Stimulated activated CD8-positive, alpha-beta memory T cell treated with anti-CD3 and anti-CD28 coated beads, Interleukin-7, amount 100 ng/mL, for 24 hours (primary cell): ENCODE data around the gene PVR.
"Not testable (repeated sequence)": the region's sequence is repeated elsewhere in the genome, so short reads cannot be mapped to it uniquely, and the experiment has no call there.

Source experiments
- DNase-seq: peaks from one replicate; pipeline ENCODE4 v3.0.0-alpha.2; 2020; ENCODE audit warnings: low read depth

PVR gene, protein sequence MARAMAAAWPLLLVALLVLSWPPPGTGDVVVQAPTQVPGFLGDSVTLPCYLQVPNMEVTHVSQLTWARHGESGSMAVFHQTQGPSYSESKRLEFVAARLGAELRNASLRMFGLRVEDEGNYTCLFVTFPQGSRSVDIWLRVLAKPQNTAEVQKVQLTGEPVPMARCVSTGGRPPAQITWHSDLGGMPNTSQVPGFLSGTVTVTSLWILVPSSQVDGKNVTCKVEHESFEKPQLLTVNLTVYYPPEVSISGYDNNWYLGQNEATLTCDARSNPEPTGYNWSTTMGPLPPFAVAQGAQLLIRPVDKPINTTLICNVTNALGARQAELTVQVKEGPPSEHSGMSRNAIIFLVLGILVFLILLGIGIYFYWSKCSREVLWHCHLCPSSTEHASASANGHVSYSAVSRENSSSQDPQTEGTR

DNA sequence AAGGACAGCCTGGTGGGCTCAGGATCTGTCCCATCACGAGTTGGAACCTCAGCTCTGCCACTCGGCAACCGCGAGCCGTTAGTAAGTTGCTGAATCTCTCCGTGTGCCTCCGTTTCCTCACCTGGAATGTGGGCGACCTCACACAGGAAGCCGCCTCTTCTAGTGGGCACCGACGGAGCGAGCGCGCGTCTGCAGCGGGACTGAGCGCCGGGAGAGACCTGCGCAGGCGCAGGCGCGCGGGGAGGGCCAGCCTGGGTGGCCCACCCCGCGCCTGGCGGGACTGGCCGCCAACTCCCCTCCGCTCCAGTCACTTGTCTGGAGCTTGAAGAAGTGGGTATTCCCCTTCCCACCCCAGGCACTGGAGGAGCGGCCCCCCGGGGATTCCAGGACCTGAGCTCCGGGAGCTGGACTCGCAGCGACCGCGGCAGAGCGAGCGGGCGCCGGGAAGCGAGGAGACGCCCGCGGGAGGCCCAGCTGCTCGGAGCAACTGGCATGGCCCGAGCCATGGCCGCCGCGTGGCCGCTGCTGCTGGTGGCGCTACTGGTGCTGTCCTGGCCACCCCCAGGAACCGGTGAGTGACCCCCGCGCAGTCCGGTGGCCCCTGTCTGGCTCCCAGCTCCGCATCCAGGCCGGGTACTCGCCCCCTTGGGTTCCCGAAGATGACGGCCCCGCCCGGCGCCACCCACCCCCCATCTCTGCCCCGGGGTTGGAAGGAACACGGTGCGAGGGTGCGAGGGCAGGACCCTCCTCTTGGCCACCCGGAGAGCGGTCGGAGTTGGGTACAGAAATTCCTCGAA lies at the start of gene PVR:
PVR (plus strand) TSS at position 306 of the 797 bp plus-strand sequence; CDS start at position 493, 187 bp downstream.
- peak; percentile 19 for DNase-seq

GRCh38 chr19:44596428-44597130 lies 47.1 kb upstream of the PVR start:
- DNase-seq: no peak

DNA sequence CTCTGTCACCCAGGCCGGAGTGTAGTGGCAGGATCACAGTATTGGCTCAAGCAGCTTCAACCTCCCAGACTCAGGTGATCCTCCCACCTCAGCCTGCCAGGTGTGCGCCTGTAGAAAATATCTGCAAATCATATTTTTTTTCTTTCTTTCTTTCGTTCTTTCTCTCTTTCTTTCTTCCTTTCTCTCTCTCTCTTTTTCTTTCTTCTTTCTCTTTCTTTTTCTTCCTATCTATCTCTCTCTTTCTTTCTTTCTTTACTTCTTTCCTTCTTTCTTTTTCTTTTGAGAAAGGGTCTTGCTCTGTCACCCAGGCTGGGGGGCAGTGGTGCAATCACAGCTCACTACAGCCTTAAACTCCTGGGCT lies 46.6 kb upstream of the PVR start:
- DNase-seq: no peak

DNA sequence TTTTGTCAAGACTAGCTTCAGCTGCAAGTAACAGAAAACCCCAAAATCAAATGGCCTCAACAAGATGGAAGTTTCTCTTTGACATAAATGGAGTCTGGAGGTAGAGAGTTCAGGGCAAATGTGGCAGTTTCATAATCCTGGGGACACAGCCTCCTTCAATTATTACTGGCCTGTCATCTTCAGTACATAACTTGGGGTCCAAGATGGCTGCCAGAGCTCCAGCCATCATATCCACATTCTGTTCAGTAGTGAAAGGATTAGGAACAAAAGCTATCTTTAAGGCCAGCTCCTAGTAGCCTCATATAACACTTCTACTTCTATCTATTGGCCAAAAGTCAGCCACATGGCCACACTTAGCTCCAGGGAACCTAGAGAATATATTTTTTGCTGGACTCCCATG lies 45.4 kb upstream of the PVR start:
- DNase-seq: no peak

- DNase-seq: no peak
Observed at GRCh38 chr19:44598880-44599279, 44.8 kb upstream of the PVR start.

DNA sequence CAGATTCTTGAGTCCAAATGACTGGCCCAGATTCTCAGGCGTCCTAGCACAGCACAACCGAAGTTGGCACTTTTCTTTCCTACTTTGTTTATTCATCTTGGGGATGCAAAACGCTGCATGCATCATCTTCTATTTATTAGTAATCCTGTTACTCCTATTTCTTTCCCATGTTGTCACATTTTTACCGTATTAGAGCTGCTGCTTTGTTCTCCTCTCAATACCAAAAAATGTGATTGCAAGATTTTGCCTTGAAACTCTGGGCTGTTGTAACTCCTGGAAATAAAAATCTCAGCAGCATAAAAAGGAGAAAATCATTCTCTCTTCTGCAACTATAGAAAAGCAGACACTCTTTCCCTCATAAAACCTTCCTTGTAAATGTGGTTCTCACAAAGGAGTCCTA lies 43.2 kb upstream of the PVR start:
- no peak for DNase-seq

GRCh38 chr19:44602081-44602480 lies 41.6 kb upstream of the PVR start:
- no peak for DNase-seq

GRCh38 chr19:44603201-44603945 lies 40.3 kb upstream of the PVR start:
- no peak for DNase-seq

GRCh38 chr19:44604241-44604640 lies 39.5 kb upstream of the PVR start:
- no peak for DNase-seq

GRCh38 chr19:44605547-44605946 lies 38.2 kb upstream of the PVR start:
- no peak for DNase-seq

DNA sequence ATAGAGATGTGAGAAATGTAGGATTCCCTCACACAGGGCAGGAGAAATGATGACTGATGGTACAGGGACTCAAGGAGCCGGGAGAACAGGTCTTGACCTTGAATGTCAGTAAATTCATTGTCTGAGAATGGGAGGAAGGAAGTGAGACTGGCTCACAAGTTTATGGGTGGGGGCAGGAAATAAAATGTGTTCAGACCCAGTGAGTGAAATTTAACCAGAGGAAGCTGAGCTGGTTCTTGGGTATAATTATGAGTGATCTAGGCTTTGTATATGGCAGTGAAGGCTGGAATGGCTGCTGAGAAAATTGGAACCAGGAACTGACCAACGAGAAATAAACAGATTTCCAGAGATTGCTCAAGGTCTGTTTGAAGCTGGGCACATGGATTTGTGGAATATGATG lies 36.7 kb upstream of the PVR start:
- DNase-seq: no peak

- DNase-seq: no peak
Observed at GRCh38 chr19:44607917-44608316, 35.8 kb upstream of the PVR start.

- DNase-seq: no peak
Observed at GRCh38 chr19:44608391-44608821, 35.3 kb upstream of the PVR start.

GRCh38 chr19:44609219-44609618 lies 34.5 kb upstream of the PVR start:
- no peak for DNase-seq

DNA sequence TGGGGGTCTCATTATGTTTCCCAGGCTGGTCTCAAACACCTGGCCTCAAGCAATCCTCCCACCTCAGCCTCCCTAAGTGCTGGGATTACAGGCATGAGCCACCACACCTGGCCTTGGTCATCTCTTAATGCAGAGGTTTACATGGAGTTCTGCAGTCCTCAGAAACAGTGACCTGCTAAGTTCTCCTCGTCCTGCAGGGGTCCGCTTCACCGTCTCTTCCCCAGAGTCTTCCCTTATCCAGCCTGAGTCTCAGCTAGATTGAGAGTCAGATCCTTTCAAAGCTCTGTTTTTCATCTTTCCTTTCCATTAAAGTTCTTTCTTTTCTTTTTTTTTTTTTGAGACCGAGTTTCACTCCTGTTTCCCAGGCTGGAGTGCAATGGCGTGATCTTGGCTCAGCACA lies 33.2 kb upstream of the PVR start:
- DNase-seq: not testable (repeated sequence)

DNA sequence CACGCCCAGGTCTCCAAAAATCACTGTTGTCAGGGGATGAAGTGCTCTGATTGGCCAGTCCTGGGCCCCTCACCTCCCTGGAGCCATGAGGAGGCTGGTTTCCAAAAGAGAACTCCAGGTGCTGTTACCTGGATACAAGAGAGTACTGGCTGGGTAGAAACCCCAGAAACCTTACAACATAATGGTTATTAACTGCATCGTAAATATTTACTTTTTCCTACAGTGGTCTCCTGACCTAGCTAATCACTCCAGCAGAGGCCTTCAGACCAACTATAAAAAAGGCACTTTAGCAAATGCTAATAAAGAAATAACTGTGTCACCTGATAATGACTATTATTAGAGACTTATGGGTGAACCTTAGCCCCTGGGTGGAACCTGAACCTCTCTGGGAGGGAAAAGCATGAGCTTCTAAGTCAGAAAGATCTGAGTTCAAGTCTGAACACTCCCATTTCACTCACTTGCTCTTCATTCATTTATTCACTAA lies 31.9 kb upstream of the PVR start:
- no peak for DNase-seq

GRCh38 chr19:44613295-44614178 lies 30.2 kb upstream of the PVR start, which contains the start of gene IGSF23:
Gene IGSF23 (plus strand): TSS chr19:44613563. CDS start chr19:44613646, 83 bp downstream.
- no peak for DNase-seq

DNA sequence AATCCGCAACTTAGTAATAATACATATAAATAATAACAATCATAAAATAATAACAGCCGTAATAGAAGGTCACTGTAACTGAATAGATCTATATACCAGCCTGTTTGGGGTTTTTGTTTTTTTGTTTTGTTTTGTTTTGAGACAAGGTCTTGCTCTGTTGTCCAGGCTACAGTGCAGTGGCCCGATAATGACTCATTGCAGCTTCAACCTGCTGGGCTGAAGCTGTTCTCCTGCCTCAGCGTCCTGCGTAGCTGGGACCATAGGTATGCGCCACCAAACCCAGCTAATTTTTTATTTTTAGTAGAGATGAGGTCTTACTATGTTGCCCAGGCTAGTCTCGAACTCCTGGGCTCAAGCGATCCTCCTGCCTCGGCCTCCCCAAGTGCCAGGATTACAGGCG lies 29.4 kb upstream of the PVR start:
- DNase-seq: no peak

- no peak for DNase-seq
Observed at GRCh38 chr19:44615863-44616247, 27.9 kb upstream of the PVR start.

- DNase-seq: no peak
Observed at GRCh38 chr19:44617110-44617880, 26.4 kb upstream of the PVR start.
